HG02678 (cell line): ENCODE measurements around the gene LMLN.
"Not testable (repeated sequence)": the region's sequence is repeated elsewhere in the genome, so short reads cannot be mapped to it uniquely, and the experiment has no call there.

Source experiments
- ATAC-seq: cut with Tn5 transposase; IDR thresholded peaks from one replicate; pipeline ENCODE4 v1.9.1; 2021; ENCODE audit warnings: mild to moderate bottlenecking, moderate library complexity; ENCODE audit not compliant: unreplicated experiment

Gene LMLN

GRCh38 chr3:197956626-197956988 is 3.4 kb upstream of the LMLN start:
- ATAC-seq = no peak

- ATAC-seq = no peak
Observed at GRCh38 chr3:197957790-197958133, 2.3 kb upstream of the LMLN start.

- no peak for ATAC-seq
Observed at GRCh38 chr3:197958346-197958745, 1.7 kb upstream of the LMLN start.

- not testable (repeated sequence) for ATAC-seq
Observed at GRCh38 chr3:197958848-197959247, 1.2 kb upstream of the LMLN start.

- ATAC-seq = no peak
Observed at GRCh38 chr3:197959500-197959890, 522 bp upstream of the LMLN start.

GRCh38 chr3:197960694-197961581 is 921 bp downstream of the LMLN start:
- ATAC-seq = no peak

- ATAC-seq = no peak
Observed at GRCh38 chr3:197961582-197961945, 1.5 kb downstream of the LMLN start.

- no peak for ATAC-seq
Observed at GRCh38 chr3:197963019-197963637, 3.1 kb downstream of the LMLN start.

GRCh38 chr3:197967337-197967989 is 7.4 kb downstream of the LMLN start:
- not testable (repeated sequence) for ATAC-seq

- ATAC-seq = no peak
Observed at GRCh38 chr3:197970588-197970987, 10.6 kb downstream of the LMLN start.

- no peak for ATAC-seq
Observed at GRCh38 chr3:197974016-197974415, 14.0 kb downstream of the LMLN start.

GRCh38 chr3:197975311-197975710 is 15.3 kb downstream of the LMLN start:
- ATAC-seq = no peak

- ATAC-seq = no peak
Observed at GRCh38 chr3:197983076-197983475, 23.1 kb downstream of the LMLN start.

GRCh38 chr3:197989651-197990050 is 29.6 kb downstream of the LMLN start:
- no peak for ATAC-seq

GRCh38 chr3:197994736-197995135 is 34.7 kb downstream of the LMLN start:
- no peak for ATAC-seq

GRCh38 chr3:197996855-197997254 is 36.8 kb downstream of the LMLN start:
- ATAC-seq = no peak

GRCh38 chr3:197997936-197998335 is 37.9 kb downstream of the LMLN start:
- no peak for ATAC-seq

- ATAC-seq = no peak
Observed at GRCh38 chr3:198017090-198017489, 57.1 kb downstream of the LMLN start.

- ATAC-seq = no peak
Observed at GRCh38 chr3:198018416-198018815, 58.4 kb downstream of the LMLN start.

GRCh38 chr3:198019115-198019514 is 59.1 kb downstream of the LMLN start:
- no peak for ATAC-seq

- ATAC-seq = no peak
Observed at GRCh38 chr3:198021320-198021719, 61.3 kb downstream of the LMLN start.

- ATAC-seq = no peak
Observed at GRCh38 chr3:198022604-198023003, 62.6 kb downstream of the LMLN start.
